Skeletal muscle cell (primary cell): ENCODE data around the gene THRSP.
"Not testable (repeated sequence)": the region's sequence is repeated elsewhere in the genome, so short reads cannot be mapped to it uniquely, and the experiment has no call there.

Experiments used
- DNase-seq: peaks from one replicate; pipeline ENCODE4 v3.0.0-alpha.2; 2010; ENCODE audit warnings: low read depth
- H3K4me3 ChIP-seq: 2 replicates; pipeline ENCODE4 v1.5.1; 2011; ENCODE audit warnings: low read depth, mild to moderate bottlenecking, control low read depth, low read length, moderate library complexity

THRSP gene

GRCh38 chr11:78081583-78081982, 17.9 kb downstream of the THRSP start:
- DNase-seq = no peak
- H3K4me3 ChIP-seq = no peak overlapping the region

- DNase-seq = no peak
- H3K4me3 ChIP-seq = no peak overlapping the region
Measured at GRCh38 chr11:78082146-78082545, 18.5 kb downstream of the THRSP start.

GRCh38 chr11:78083021-78083420, 19.4 kb downstream of the THRSP start:
- no peak for DNase-seq
- no peak overlapping the region for H3K4me3 ChIP-seq

GRCh38 chr11:78084506-78084905, 20.8 kb downstream of the THRSP start:
- H3K4me3 ChIP-seq, DNase-seq: not testable (repeated sequence)

GRCh38 chr11:78085972-78086371, 22.3 kb downstream of the THRSP start:
- H3K4me3 ChIP-seq = no peak overlapping the region

GRCh38 chr11:78086521-78087074, 22.9 kb downstream of the THRSP start:
- not testable (repeated sequence) for DNase-seq, H3K4me3 ChIP-seq

More at GRCh38 chr11:78085972-78086371, 22.3 kb downstream of the THRSP start:
- DNase-seq = no peak

- H3K4me3 ChIP-seq = no peak overlapping the region
- no peak for DNase-seq
Measured at GRCh38 chr11:78094250-78094649, 30.6 kb downstream of the THRSP start.

GRCh38 chr11:78097666-78098385, 34.2 kb downstream of the THRSP start:
- no peak for DNase-seq
- H3K4me3 ChIP-seq = no peak overlapping the region

- DNase-seq = no peak
- no peak overlapping the region for H3K4me3 ChIP-seq
Measured at GRCh38 chr11:78099666-78100065, 36.0 kb downstream of the THRSP start.

GRCh38 chr11:78100261-78100660, 36.6 kb downstream of the THRSP start:
- DNase-seq = no peak
- no peak overlapping the region for H3K4me3 ChIP-seq

- H3K4me3 ChIP-seq = no peak overlapping the region
- no peak for DNase-seq
Measured at GRCh38 chr11:78100676-78101472, 37.2 kb downstream of the THRSP start.

- no peak overlapping the region for H3K4me3 ChIP-seq
- no peak for DNase-seq
Measured at GRCh38 chr11:78109081-78110015, 45.7 kb downstream of the THRSP start.

- DNase-seq = no peak
- no peak overlapping the region for H3K4me3 ChIP-seq
Measured at GRCh38 chr11:78110351-78110750, 46.7 kb downstream of the THRSP start.

- no peak for DNase-seq
- no peak overlapping the region for H3K4me3 ChIP-seq
Measured at GRCh38 chr11:78110830-78111229, 47.2 kb downstream of the THRSP start.

GRCh38 chr11:78111298-78111697, 47.6 kb downstream of the THRSP start:
- DNase-seq = no peak
- no peak overlapping the region for H3K4me3 ChIP-seq

- no peak overlapping the region for H3K4me3 ChIP-seq
- DNase-seq = no peak
Measured at GRCh38 chr11:78112582-78113275, 49.1 kb downstream of the THRSP start.
